Right ventricle myocardium superior (tissue), 1 donor: ENCODE results near the gene ZNF69. TPM values are rescaled to one million over a fixed set of nuclear protein-coding genes. Genes with fewer than 3 reads are reported as not detected.
"Not testable (repeated sequence)": the region's sequence is repeated elsewhere in the genome, so short reads cannot be mapped to it uniquely, and the experiment has no call there.

Experiments used
- ATAC-seq: fragments of 200-7000 bp; cut with Tn5 transposase; one replicate; pipeline ENCODE4 v1.9.1; 2020; ENCODE audit warnings: mild to moderate bottlenecking; ENCODE audit not compliant: poor library complexity
- DNase-seq: peaks from one replicate; pipeline ENCODE4 v3.0.0-alpha.2; 2020
- intact Hi-C: fragments of 100-400 bp; cut with DNase I; formaldehyde crosslinking; loops from one replicate; pipeline ENCODE4 v1.11.2; 2022
- total RNA-seq: library from RNA; stranded (reverse); fragmentation: NEBNext Ultra II Directional; extraction: Animal tissue kit (Norgen Biotek cat#: 25700); gene quantifications from one replicate; pipeline ENCODE4 v1.2.1, GENCODE V29; 2021
- donor health status: DM: no; HTN: yes; CAD: no; lungs with severe emphysema.

Gene ZNF69
- total RNA-seq, 1 donor from 2014 or later, result 4.7 TPM

GRCh38 chr19:11882606-11883005 lies 5.0 kb upstream of the ZNF69 start:
- no peak for ATAC-seq
- DNase-seq, result no peak
- intact Hi-C loops, result loop anchor here (5.0 to 10.0 kb wide), 2 partner anchors 112 to 260 kb away; partner anchors contain the start of gene ZNF20

DNA sequence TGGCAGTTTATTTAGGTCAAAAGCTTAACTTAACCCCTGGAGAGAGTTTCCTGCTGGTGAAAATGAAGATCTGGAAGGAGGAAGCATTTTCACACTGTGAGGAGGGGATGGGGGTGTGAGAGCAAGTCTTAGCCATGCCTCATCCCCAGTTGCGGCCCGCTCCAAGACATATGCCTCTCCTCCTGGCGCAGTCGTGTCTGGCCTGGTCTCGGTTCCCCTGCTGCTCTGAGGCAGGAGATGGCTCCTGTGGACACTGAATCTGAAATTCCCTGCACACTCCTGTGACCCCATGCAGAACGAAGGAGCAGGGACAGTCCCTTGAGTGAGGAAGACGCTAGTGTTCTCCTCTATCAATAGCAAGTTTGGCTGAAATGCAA lies 360 bp upstream of the ZNF69 start:
- DNase-seq (peak; percentile 37), ATAC-seq (peak; percentile 27)
- intact Hi-C loops, result loop anchor here (10.0 kb wide), 1 partner anchor 108 kb away; no protein-coding TSS in a partner anchor

GRCh38 chr19:11889901-11890300 lies 2.3 kb downstream of the ZNF69 start:
- not testable (repeated sequence) for DNase-seq, ATAC-seq
- intact Hi-C loops, result loop anchor here (10.0 kb wide), 1 partner anchor 105 kb away; no protein-coding TSS in a partner anchor

- DNase-seq (no peak), ATAC-seq (no peak)
- intact Hi-C loops, result no loop called here
These were observed 3.1 kb downstream of the ZNF69 start for GRCh38 chr19:11890634-11891033.

DNA sequence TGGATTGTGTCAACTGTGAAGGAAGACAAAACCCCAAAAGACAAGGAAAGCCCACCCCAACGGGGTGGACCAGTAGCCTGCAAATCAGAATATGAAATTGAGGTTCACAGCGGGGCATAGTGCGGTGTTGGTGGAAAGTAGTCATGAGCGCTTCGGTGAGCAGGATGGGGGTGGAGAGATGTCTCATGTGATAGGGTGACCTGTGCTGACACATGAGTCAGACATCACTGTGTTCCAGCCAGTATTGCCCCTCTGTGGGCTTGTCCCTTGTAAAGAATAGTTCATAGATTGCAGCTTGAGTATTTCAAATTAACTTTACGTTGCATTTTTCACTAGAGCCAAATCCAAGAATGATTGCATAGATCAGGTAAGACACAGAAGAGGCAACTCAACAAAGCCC lies 7.3 kb downstream of the ZNF69 start:
- ATAC-seq (no peak), DNase-seq (no peak)
- intact Hi-C loops, result no loop called here

- ATAC-seq, result no peak
- no peak for DNase-seq
- intact Hi-C loops, result no loop called here
These were observed 14.6 kb downstream of the ZNF69 start for GRCh38 chr19:11902228-11902627.

GRCh38 chr19:11905928-11906327 lies 18.3 kb downstream of the ZNF69 start:
- ATAC-seq, result no peak
- intact Hi-C loops, result no loop called here
- DNase-seq, result no peak

GRCh38 chr19:11911937-11912336 lies 24.4 kb downstream of the ZNF69 start:
- intact Hi-C loops, ATAC-seq: not testable (repeated sequence)

DNA sequence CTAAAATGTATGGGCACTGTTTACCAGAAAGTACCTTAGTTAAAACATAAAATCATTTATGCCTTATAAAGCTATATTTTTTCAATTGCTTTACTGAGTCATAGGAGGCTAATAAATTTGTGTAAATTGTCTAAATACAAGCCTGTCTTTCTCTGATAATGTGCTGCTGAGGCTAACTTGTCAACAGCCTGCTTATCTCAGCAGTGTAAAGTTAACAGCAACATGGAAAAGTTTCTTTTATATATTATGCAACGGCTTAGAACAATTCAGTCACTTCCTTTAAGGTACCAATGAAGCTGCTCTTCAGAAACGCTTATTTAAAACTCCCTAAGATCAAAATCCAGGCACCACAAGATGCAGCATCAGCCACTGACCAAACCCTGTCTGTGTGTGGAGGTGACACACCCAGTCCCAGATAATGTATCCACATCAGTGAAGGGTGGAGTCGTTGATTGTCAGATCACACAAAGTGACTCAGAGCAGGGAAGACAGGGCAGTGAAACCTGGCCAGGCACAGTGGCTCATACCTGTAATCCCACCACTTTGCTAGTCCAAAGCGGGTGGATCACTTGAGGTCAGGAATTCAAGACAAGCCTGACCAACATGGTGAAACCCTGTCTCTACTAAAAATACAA lies 27.0 kb downstream of the ZNF69 start:
- ATAC-seq, DNase-seq, intact Hi-C loops: not testable (repeated sequence)

More at GRCh38 chr19:11911937-11912336, 24.4 kb downstream of the ZNF69 start:
- not testable (repeated sequence) for DNase-seq

GRCh38 chr19:11921852-11922495 lies 34.4 kb downstream of the ZNF69 start:
- DNase-seq, result no peak
- intact Hi-C loops, result loop anchor here (2.0 to 5.0 kb wide), 2 partner anchors 65 to 220 kb away; partner anchors contain the start of gene ZNF20
- ATAC-seq, result no peak

GRCh38 chr19:11924886-11925650 lies 37.5 kb downstream of the ZNF69 start, which contains the start of gene ZNF700:
Gene ZNF700, plus strand, starts transcription at chr19:11925107. Its CDS starts 104 bp downstream, at chr19:11925211.
- ATAC-seq (peak; percentile 99), DNase-seq (peak; percentile 96)
- intact Hi-C loops, result loop anchor here (5.0 kb wide), 1 partner anchor 217 kb away; the partner anchor contains the start of gene ZNF20

GRCh38 chr19:11925651-11926187 lies 38.1 kb downstream of the ZNF69 start:
- intact Hi-C loops, DNase-seq, ATAC-seq: not testable (repeated sequence)

GRCh38 chr19:11927227-11927626 lies 39.6 kb downstream of the ZNF69 start:
- intact Hi-C loops, result no loop called here
- DNase-seq, result no peak
- no peak for ATAC-seq

- intact Hi-C loops, result no loop called here
- no peak for ATAC-seq
- DNase-seq, result no peak
These were observed 43.5 kb downstream of the ZNF69 start for GRCh38 chr19:11931051-11931450.

GRCh38 chr19:11931513-11931912 lies 43.9 kb downstream of the ZNF69 start:
- intact Hi-C loops, result no loop called here
- ATAC-seq (no peak), DNase-seq (no peak)

GRCh38 chr19:11935829-11936228 lies 48.2 kb downstream of the ZNF69 start:
- intact Hi-C loops, ATAC-seq: not testable (repeated sequence)

DNA sequence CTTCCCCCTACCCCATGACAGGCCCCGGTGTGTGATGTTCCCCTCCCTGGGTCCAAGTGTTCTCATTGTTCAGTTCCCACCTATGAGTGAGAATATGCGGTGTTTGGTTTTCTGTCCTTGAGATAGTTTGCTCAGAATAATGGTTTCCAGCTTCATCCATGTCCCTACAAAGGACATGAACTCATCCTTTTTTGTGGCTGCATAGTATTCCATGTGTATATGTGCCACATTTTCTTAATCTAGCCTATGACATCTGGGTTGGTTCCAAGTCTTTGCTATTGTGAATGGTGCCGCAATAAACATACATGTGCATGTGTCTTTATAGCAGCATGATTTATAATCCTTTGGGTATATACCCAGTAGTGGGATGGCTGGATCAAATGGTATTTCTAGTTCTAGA lies 50.8 kb downstream of the ZNF69 start:
- ATAC-seq, intact Hi-C loops, DNase-seq: not testable (repeated sequence)

More at GRCh38 chr19:11935829-11936228, 48.2 kb downstream of the ZNF69 start:
- not testable (repeated sequence) for DNase-seq

- DNase-seq, ATAC-seq, intact Hi-C loops: not testable (repeated sequence)
These were observed 53.8 kb downstream of the ZNF69 start for GRCh38 chr19:11941361-11941887.
